Loucy (cell line): Measurements from ENCODE around the gene MAJIN.

Source experiments
- H2AFZ ChIP-seq: fragments of 200-600 bp; sonication (generic); 2 replicates; pipeline ENCODE4 v1.6.0; 2016; ENCODE audit warnings: antibody characterized with exemption, mild to moderate bottlenecking, low read length, moderate library complexity
- H3F3A ChIP-seq: fragments of 200-600 bp; 2 replicates; pipeline ENCODE4 v1.6.0; 2016; ENCODE audit warnings: antibody characterized with exemption, low read depth, mild to moderate bottlenecking
- H3K27me3 ChIP-seq: fragments of 200-600 bp; sonication (generic); 2 replicates; pipeline ENCODE4 v1.6.1; 2014; ENCODE audit warnings: low read length, mild to moderate bottlenecking; ENCODE audit not compliant: insufficient read depth, poor library complexity, severe bottlenecking
- H3K36me3 ChIP-seq: fragments of 200-600 bp; sonication (generic); 2 replicates; pipeline ENCODE4 v1.6.1; 2016; ENCODE audit warnings: low read length; ENCODE audit not compliant: insufficient read depth
- H3K4me1 ChIP-seq: fragments of 200-600 bp; sonication (generic); 2 replicates; pipeline ENCODE4 v1.5.1; 2014; ENCODE audit warnings: low read length, mild to moderate bottlenecking; ENCODE audit not compliant: insufficient read depth, poor library complexity, severe bottlenecking
- H3K4me2 ChIP-seq: fragments of 200-600 bp; sonication (generic); 2 replicates; pipeline ENCODE4 v1.6.0; 2014; ENCODE audit warnings: antibody characterized with exemption, low read length, low read depth, mild to moderate bottlenecking; ENCODE audit not compliant: poor library complexity, severe bottlenecking
- H3K4me3 ChIP-seq: fragments of 200-600 bp; sonication (generic); 2 replicates; pipeline ENCODE4 v1.5.1; 2014; ENCODE audit warnings: low read length, mild to moderate bottlenecking, mixed read lengths; ENCODE audit not compliant: poor library complexity, severe bottlenecking
- H3K79me2 ChIP-seq: fragments of 200-600 bp; sonication (generic); 2 replicates; pipeline ENCODE4 v1.6.1; 2014; ENCODE audit warnings: low read length; ENCODE audit not compliant: insufficient read depth
- H3K9ac ChIP-seq: fragments of 200-600 bp; sonication (generic); 2 replicates; pipeline ENCODE4 v1.6.0; 2014; ENCODE audit warnings: mild to moderate bottlenecking, low read depth, low read length, moderate library complexity; ENCODE audit not compliant: poor library complexity, severe bottlenecking
- H3K9me2 ChIP-seq: fragments of 200-600 bp; sonication (generic); replicated peaks from 2 replicates; pipeline ENCODE4 v1.6.1; 2016; ENCODE audit warnings: low read depth, low read length, mixed read lengths
- H3K9me3 ChIP-seq: fragments of 200-600 bp; sonication (generic); 2 replicates; pipeline ENCODE4 v1.6.1; 2014; ENCODE audit warnings: mild to moderate bottlenecking, antibody characterized with exemption, low read length, low read depth; ENCODE audit not compliant: insufficient read depth
- H4K20me1 ChIP-seq: fragments of 200-600 bp; sonication (generic); 2 replicates; pipeline ENCODE4 v1.6.0; 2014; ENCODE audit warnings: antibody characterized with exemption, low read length, mild to moderate bottlenecking; ENCODE audit not compliant: insufficient read depth, poor library complexity, severe bottlenecking
- CTCF ChIP-seq: fragments of 200-600 bp; sonication (generic); conservative IDR thresholded peaks from 2 replicates; pipeline ENCODE4 v1.5.1; 2014; ENCODE audit warnings: mild to moderate bottlenecking, antibody characterized with exemption, low read length
- EZH2phosphoT487 ChIP-seq: fragments of 200-600 bp; IDR thresholded peaks from 2 replicates; pipeline ENCODE4 v1.6.1; 2018; ENCODE audit warnings: antibody characterized with exemption, mild to moderate bottlenecking, moderate library complexity, borderline replicate concordance

The MAJIN gene

GRCh38 chr11:65002706-65003105 is 30.8 kb upstream of the MAJIN start:
- Histone ChIP-seq H3K9ac (no peak overlapping the region), H3K4me1 (no peaks in the 10 kb centered on the region), H3K9me2 (no peaks in the 10 kb centered on the region), H3K79me2 (no peaks in the 10 kb centered on the region), H3K36me3 (no peaks in the 10 kb centered on the region), H3K4me3 (no peak overlapping the region), H4K20me1 (no peaks in the 10 kb centered on the region), H3F3A (no peaks in the 10 kb centered on the region), H2AFZ (no peak overlapping the region), H3K27me3 (no peaks in the 10 kb centered on the region), H3K4me2 (no peak overlapping the region), H3K9me3 (no peaks in the 10 kb centered on the region)
- no peak for TF ChIP-seq CTCF
- no peak for TF ChIP-seq EZH2phosphoT487

- Histone ChIP-seq H3K27me3 (no peaks in the 10 kb centered on the region), H3K9me2 (no peaks in the 10 kb centered on the region), H2AFZ (no peak overlapping the region), H3K36me3 (no peaks in the 10 kb centered on the region), H3K9me3 (no peaks in the 10 kb centered on the region), H3F3A (no peaks in the 10 kb centered on the region), H3K79me2 (no peaks in the 10 kb centered on the region), H3K4me3 (no peak overlapping the region), H4K20me1 (no peaks in the 10 kb centered on the region), H3K4me2 (no peak overlapping the region), H3K4me1 (peaks cover 3% of the 10 kb centered on the region), H3K9ac (no peak overlapping the region)
- TF ChIP-seq CTCF = no peak
- TF ChIP-seq EZH2phosphoT487 = no peak
These were observed 27.6 kb upstream of the MAJIN start for GRCh38 chr11:64999478-64999877.

- H3K9me3 ChIP-seq = no peaks in the 10 kb centered on the region
- H2AFZ ChIP-seq = peak overlapping the region; percentile 60; the same call in 1 of the 2 replicates
- no peak overlapping the region for H3K4me3 ChIP-seq
- H3K4me2 ChIP-seq = no peak overlapping the region
- H3K9me2 ChIP-seq = no peaks in the 10 kb centered on the region
- no peak overlapping the region for H3K9ac ChIP-seq
- H3K27me3 ChIP-seq = no peaks in the 10 kb centered on the region
- no peaks in the 10 kb centered on the region for H4K20me1 ChIP-seq
- no peaks in the 10 kb centered on the region for H3F3A ChIP-seq
- no peaks in the 10 kb centered on the region for H3K36me3 ChIP-seq
- H3K79me2 ChIP-seq = no peaks in the 10 kb centered on the region
- peaks cover 3% of the 10 kb centered on the region for H3K4me1 ChIP-seq
- no peak for TF ChIP-seq CTCF
- TF ChIP-seq EZH2phosphoT487 = no peak
These were observed 27.0 kb upstream of the MAJIN start for GRCh38 chr11:64998690-64999431.
